Esophagus squamous epithelium (tissue), 4 donors: ENCODE data around the gene TEAD1.

Source experiments
- POLR2A ChIP-seq, 4 donors: fragments of 450-650 bp; IDR thresholded peaks; one replicate each; pipeline ENCODE4 v1.6.1; 2017; ENCODE audit warnings: antibody characterized with exemption in 4 of 4, mild to moderate bottlenecking in 4 of 4, moderate library complexity in 3 of 4
- TF ChIP-seq, protein P1 (sequence below), 6 experiments: fragments of 450-650 bp in 4 of 6; fragments of 200-600 bp in 2 of 6; sonication (generic) in 2 of 6; IDR thresholded peaks; one replicate each; pipeline ENCODE4 v1.5.1; 2016 to 2019; ENCODE audit warnings: antibody characterized with exemption in 6 of 6, mild to moderate bottlenecking in 4 of 6, moderate library complexity in 4 of 6

DNA sequence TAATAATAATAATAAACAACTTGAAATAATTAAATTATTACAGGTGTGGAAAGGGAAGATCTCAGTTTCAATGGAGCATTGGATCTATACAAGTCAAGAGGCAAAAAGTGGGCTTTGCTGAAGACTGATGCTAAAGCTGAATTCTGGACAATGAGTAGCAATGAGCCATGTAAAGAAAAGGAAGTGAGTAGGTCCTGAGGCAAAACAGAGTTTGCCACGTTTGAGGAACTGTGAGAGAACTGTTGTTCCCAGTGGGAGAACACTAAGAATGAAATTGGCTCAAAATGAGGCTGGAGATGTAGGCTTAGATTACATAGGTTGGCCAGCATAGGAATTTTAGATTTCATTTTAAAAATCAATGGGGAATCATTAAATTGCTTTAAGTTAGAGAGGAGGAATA lies 33.9 kb upstream of the TEAD1 start:
- TF ChIP-seq, protein P1, sequence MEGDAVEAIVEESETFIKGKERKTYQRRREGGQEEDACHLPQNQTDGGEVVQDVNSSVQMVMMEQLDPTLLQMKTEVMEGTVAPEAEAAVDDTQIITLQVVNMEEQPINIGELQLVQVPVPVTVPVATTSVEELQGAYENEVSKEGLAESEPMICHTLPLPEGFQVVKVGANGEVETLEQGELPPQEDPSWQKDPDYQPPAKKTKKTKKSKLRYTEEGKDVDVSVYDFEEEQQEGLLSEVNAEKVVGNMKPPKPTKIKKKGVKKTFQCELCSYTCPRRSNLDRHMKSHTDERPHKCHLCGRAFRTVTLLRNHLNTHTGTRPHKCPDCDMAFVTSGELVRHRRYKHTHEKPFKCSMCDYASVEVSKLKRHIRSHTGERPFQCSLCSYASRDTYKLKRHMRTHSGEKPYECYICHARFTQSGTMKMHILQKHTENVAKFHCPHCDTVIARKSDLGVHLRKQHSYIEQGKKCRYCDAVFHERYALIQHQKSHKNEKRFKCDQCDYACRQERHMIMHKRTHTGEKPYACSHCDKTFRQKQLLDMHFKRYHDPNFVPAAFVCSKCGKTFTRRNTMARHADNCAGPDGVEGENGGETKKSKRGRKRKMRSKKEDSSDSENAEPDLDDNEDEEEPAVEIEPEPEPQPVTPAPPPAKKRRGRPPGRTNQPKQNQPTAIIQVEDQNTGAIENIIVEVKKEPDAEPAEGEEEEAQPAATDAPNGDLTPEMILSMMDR (IDR thresholded peaks at IDR 0.05): no peak
- TF ChIP-seq POLR2A (IDR thresholded peaks at IDR 0.05): no peak
